ENCODE data around the gene CCDC39. TPM values are rescaled to one million over a fixed set of nuclear protein-coding genes. Genes with fewer than 3 reads are reported as not detected.

Gene CCDC39
- total RNA-seq, 1 donor from 2014 or later: not detected

DNA sequence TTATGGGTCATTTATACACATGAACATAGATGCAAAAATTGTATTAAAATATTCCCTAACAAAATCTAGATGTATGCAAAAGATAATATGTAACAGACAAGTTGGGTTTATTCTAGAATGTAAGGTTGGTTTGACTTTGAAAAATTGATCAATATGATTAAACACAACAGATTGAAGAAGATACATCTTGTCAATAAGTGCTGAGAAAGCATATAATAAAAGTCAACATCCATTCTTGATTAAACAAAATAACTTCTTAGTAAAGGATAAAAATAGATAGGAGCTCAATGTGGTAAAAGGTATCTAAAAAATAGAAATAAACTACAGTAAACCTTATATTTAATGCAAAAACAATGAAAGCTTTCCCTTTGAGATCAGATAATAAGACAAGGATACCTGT, 38.3 kb downstream of the CCDC39 start:
- no peak for FAIRE-seq
- Histone ChIP-seq H3K4me2 (ENCODE audit: low read length) (no peak overlapping the region), H4K20me1 (ENCODE audit: insufficient read depth, low read length) (no peaks in the 10 kb centered on the region), H3K4me3 (ENCODE audit: insufficient read depth, low read depth, low read length) (no peak overlapping the region), H3K9ac (ENCODE audit: low read length) (no peak overlapping the region), H3K9me3 (ENCODE audit: insufficient read depth, low read depth, low read length) (no peaks in the 10 kb centered on the region), H3K4me1 (ENCODE audit: insufficient read depth, low read length) (no peaks in the 10 kb centered on the region), H3K79me2 (ENCODE audit: insufficient read depth, low read length) (no peaks in the 10 kb centered on the region), H3K27ac (ENCODE audit: low read depth, low read length) (no peak overlapping the region), H3K36me3 (ENCODE audit: insufficient read depth, low read length) (no peaks in the 10 kb centered on the region), H3K27me3 (ENCODE audit: insufficient read depth, low read length) (no peaks in the 10 kb centered on the region), H2AFZ (ENCODE audit: low read depth, low read length) (no peak overlapping the region)
- Mint-ChIP-seq H3K27me3 (ENCODE audit: low read depth, unreplicated experiment) (peaks cover 2% of the 10 kb centered on the region), H3K4me3 (ENCODE audit: unreplicated experiment) (no peak overlapping the region), H3K27ac (ENCODE audit: unreplicated experiment) (no peak overlapping the region), H3K36me3 (ENCODE audit: low read depth, unreplicated experiment) (no peaks in the 10 kb centered on the region), H3K4me1 (ENCODE audit: low read depth, unreplicated experiment) (no peaks in the 10 kb centered on the region), H3K9me3 (ENCODE audit: unreplicated experiment) (no peaks in the 10 kb centered on the region)
- no peak for TF ChIP-seq EZH2 (IDR thresholded peaks at IDR 0.05; ENCODE audit: insufficient read depth, low read length)
- TF ChIP-seq, protein P1, sequence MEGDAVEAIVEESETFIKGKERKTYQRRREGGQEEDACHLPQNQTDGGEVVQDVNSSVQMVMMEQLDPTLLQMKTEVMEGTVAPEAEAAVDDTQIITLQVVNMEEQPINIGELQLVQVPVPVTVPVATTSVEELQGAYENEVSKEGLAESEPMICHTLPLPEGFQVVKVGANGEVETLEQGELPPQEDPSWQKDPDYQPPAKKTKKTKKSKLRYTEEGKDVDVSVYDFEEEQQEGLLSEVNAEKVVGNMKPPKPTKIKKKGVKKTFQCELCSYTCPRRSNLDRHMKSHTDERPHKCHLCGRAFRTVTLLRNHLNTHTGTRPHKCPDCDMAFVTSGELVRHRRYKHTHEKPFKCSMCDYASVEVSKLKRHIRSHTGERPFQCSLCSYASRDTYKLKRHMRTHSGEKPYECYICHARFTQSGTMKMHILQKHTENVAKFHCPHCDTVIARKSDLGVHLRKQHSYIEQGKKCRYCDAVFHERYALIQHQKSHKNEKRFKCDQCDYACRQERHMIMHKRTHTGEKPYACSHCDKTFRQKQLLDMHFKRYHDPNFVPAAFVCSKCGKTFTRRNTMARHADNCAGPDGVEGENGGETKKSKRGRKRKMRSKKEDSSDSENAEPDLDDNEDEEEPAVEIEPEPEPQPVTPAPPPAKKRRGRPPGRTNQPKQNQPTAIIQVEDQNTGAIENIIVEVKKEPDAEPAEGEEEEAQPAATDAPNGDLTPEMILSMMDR (IDR thresholded peaks at IDR 0.05; ENCODE audit: insufficient read depth, low read depth, low read length): no peak
- no peak for DNase-seq (ENCODE audit: low read depth)

DNA sequence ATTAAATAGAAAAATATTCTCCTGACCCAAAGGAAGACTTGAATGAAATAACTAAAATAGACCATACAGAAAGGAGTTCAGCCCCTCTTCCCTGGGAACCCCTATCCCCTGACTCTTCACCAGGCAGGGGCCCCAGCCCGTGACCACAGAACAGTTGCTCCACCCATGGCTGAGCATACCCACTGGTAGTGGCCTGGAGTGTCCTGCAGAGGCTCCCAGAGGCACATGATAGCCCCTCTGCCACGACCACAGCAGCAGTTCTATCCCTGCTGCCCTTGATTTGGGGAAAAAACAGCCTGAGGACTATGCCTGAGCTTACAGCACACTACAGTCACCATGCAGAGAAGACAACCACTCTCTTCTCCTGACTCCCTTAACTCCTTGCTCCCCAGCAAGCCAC, 45.6 kb downstream of the CCDC39 start:
- Histone ChIP-seq H4K20me1 (ENCODE audit: insufficient read depth, low read length) (no peaks in the 10 kb centered on the region), H3K4me1 (ENCODE audit: insufficient read depth, low read length) (no peaks in the 10 kb centered on the region), H3K79me2 (ENCODE audit: insufficient read depth, low read length) (no peaks in the 10 kb centered on the region), H3K9ac (ENCODE audit: low read length) (no peak overlapping the region), H3K9me3 (ENCODE audit: insufficient read depth, low read depth, low read length) (no peaks in the 10 kb centered on the region), H2AFZ (ENCODE audit: low read depth, low read length) (no peak overlapping the region), H3K4me3 (ENCODE audit: insufficient read depth, low read depth, low read length) (no peak overlapping the region), H3K4me2 (ENCODE audit: low read length) (no peak overlapping the region), H3K27ac (ENCODE audit: low read depth, low read length) (no peak overlapping the region), H3K27me3 (ENCODE audit: insufficient read depth, low read length) (no peaks in the 10 kb centered on the region), H3K36me3 (ENCODE audit: insufficient read depth, low read length) (no peaks in the 10 kb centered on the region)
- no peak overlapping the region for H3K4me3 Mint-ChIP-seq (ENCODE audit: unreplicated experiment)
- FAIRE-seq (no peak), DNase-seq (ENCODE audit: low read depth) (no peak)
- H3K36me3 Mint-ChIP-seq (ENCODE audit: low read depth, unreplicated experiment): no peaks in the 10 kb centered on the region
- peak overlapping the region; percentile 3 for H3K27ac Mint-ChIP-seq (ENCODE audit: unreplicated experiment)
- TF ChIP-seq EZH2 (IDR thresholded peaks at IDR 0.05; ENCODE audit: insufficient read depth, low read length): no peak
- TF ChIP-seq, protein P1 (IDR thresholded peaks at IDR 0.05; ENCODE audit: insufficient read depth, low read depth, low read length): no peak
- no peaks in the 10 kb centered on the region for H3K4me1 Mint-ChIP-seq (ENCODE audit: low read depth, unreplicated experiment)
- peaks cover 5% of the 10 kb centered on the region for H3K27me3 Mint-ChIP-seq (ENCODE audit: low read depth, unreplicated experiment)
- peaks cover 3% of the 10 kb centered on the region for H3K9me3 Mint-ChIP-seq (ENCODE audit: unreplicated experiment)

DNA sequence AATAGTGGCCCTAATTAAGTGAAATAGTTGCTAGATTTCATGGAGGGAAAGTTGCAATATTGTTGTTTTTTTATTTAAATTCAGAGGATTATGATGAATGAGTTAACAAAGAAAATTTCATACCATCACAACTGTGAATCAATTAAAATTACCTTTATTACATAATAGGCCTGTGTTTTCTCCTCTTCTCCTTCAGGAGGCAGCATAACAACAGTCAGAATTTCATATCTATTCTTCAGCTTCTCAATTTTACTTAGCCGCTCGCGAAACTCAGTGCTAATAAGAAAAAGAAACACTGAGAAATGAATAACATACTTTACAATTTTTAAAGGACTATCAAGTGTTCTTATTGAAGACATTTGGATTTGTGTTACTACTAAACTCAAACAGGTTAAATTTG, 48.0 kb downstream of the CCDC39 start:
- Histone ChIP-seq H3K9ac (ENCODE audit: low read length) (no peak overlapping the region), H3K27ac (ENCODE audit: low read depth, low read length) (no peak overlapping the region), H3K79me2 (ENCODE audit: insufficient read depth, low read length) (no peaks in the 10 kb centered on the region), H2AFZ (ENCODE audit: low read depth, low read length) (no peak overlapping the region), H3K4me2 (ENCODE audit: low read length) (no peak overlapping the region), H3K27me3 (ENCODE audit: insufficient read depth, low read length) (no peaks in the 10 kb centered on the region), H3K4me3 (ENCODE audit: insufficient read depth, low read depth, low read length) (no peak overlapping the region), H4K20me1 (ENCODE audit: insufficient read depth, low read length) (no peaks in the 10 kb centered on the region), H3K4me1 (ENCODE audit: insufficient read depth, low read length) (no peaks in the 10 kb centered on the region), H3K36me3 (ENCODE audit: insufficient read depth, low read length) (no peaks in the 10 kb centered on the region), H3K9me3 (ENCODE audit: insufficient read depth, low read depth, low read length) (no peaks in the 10 kb centered on the region)
- Mint-ChIP-seq H3K36me3 (ENCODE audit: low read depth, unreplicated experiment) (no peaks in the 10 kb centered on the region), H3K27me3 (ENCODE audit: low read depth, unreplicated experiment) (peaks cover 5% of the 10 kb centered on the region), H3K27ac (ENCODE audit: unreplicated experiment) (no peak overlapping the region), H3K4me1 (ENCODE audit: low read depth, unreplicated experiment) (no peaks in the 10 kb centered on the region), H3K4me3 (ENCODE audit: unreplicated experiment) (no peak overlapping the region), H3K9me3 (ENCODE audit: unreplicated experiment) (peaks cover 3% of the 10 kb centered on the region)
- TF ChIP-seq, protein P1 (IDR thresholded peaks at IDR 0.05; ENCODE audit: insufficient read depth, low read depth, low read length): no peak
- no peak for TF ChIP-seq EZH2 (IDR thresholded peaks at IDR 0.05; ENCODE audit: insufficient read depth, low read length)
- FAIRE-seq: no peak
- no peak for DNase-seq (ENCODE audit: low read depth)

Measured in astrocyte (in vitro differentiated cells and primary cell).